A549 (cell line): ENCODE results near the gene FBLN7. TPM values are rescaled to one million over a fixed set of nuclear protein-coding genes. Genes with fewer than 3 reads are reported as not detected.

Experiments
- ATAC-seq, 2 experiments: fragments of 200-7000 bp in 1 of 2; fragments of >200 bp in 1 of 2; cut with Nextera tagmentation in 1 of 2; cut with Tn5 transposase in 1 of 2; 3 replicates each; pipeline versions ENCODE4 v1.8.0 to v1.9.1; 2018 to 2020; ENCODE audit warnings: mild to moderate bottlenecking in 1 of 2, moderate library complexity in 1 of 2
- CTCF ChIA-PET: fragments of 300-600 bp; sonication (Branson Sonifier 250); formaldehyde crosslinking; extraction: SDS; loops from one replicate; lab custom pipeline; 2021; ENCODE audit warnings: antibody characterized with exemption, inconsistent platforms; lab: Yijun Ruan, JAX
- POLR2A ChIA-PET: fragments of 350-600 bp; formaldehyde crosslinking; extraction: SDS; loops from one replicate; lab custom pipeline; 2021; ENCODE audit warnings: antibody characterized with exemption, inconsistent platforms; lab: Yijun Ruan, JAX
- DNase-seq, 2 experiments: peaks; one replicate each; pipeline versions ENCODE4 v3.0.0 to v3.0.0-alpha.2; 2011 to 2016; ENCODE audit warnings: low read depth in 1 of 2, low spot score in 1 of 2
- FAIRE-seq: peaks from 2 replicates; lab custom pipeline; 2011; peaks lifted over from hg19 to GRCh38; lab: Jason Lieb, UNC
- H3K27ac ChIP-seq, 2 experiments: fragments of >200 bp; sonication (Bioruptor Twin); formaldehyde crosslinking; 3 replicates each; pipeline ENCODE4 v1.5.1; 2016 to 2017
- H3K4me1 ChIP-seq: fragments of >200 bp; sonication (Bioruptor Twin); formaldehyde crosslinking; 3 replicates; pipeline ENCODE4 v1.6.1; 2016
- H3K4me2 ChIP-seq: fragments of >200 bp; sonication (Bioruptor Twin); formaldehyde crosslinking; 3 replicates; pipeline ENCODE4 v1.6.1; 2016
- H3K4me3 ChIP-seq: fragments of >200 bp; sonication (Bioruptor Twin); formaldehyde crosslinking; 3 replicates; pipeline ENCODE4 v1.5.1; 2016
- H3K9me3 ChIP-seq: fragments of >200 bp; sonication (Bioruptor Twin); formaldehyde crosslinking; 3 replicates; pipeline ENCODE4 v1.6.1; 2016
- CBX2 ChIP-seq: fragments of 200-600 bp; sonication (generic); IDR thresholded peaks from 2 replicates; pipeline ENCODE4 v1.6.1; 2016; ENCODE audit warnings: low read depth, mild to moderate bottlenecking, borderline replicate concordance
- CHD4 ChIP-seq: fragments of 200-600 bp; sonication (generic); IDR thresholded peaks from 2 replicates; pipeline ENCODE4 v1.6.1; 2016; ENCODE audit warnings: antibody characterized with exemption, mild to moderate bottlenecking, borderline replicate concordance
- EHF ChIP-seq: fragments of 250-450 bp; sonication (Bioruptor Pico); IDR thresholded peaks from 2 replicates; pipeline ENCODE4 v1.5.0; 2020; ENCODE audit warnings: mild to moderate bottlenecking
- EP300 ChIP-seq, 2 experiments: fragments of >200 bp; sonication (Bioruptor Twin); formaldehyde crosslinking; IDR thresholded peaks; 2 replicates in 1 of 2; 3 replicates in 1 of 2; pipeline ENCODE4 v1.6.1; 2016 to 2017
- ESRRA ChIP-seq: fragments of 150-350 bp; IDR thresholded peaks from 2 replicates; pipeline ENCODE4 v1.6.1; 2014; ENCODE audit warnings: mild to moderate bottlenecking, low read length, borderline replicate concordance
- FOXS1 ChIP-seq: fragments of 250-450 bp; sonication (Bioruptor Pico); IDR thresholded peaks from 2 replicates; pipeline ENCODE4 v1.5.0; 2020; ENCODE audit warnings: mild to moderate bottlenecking, moderate library complexity
- HDAC2 ChIP-seq: fragments of 200-600 bp; sonication (generic); IDR thresholded peaks from 2 replicates; pipeline ENCODE4 v1.6.1; 2016
- HEYL ChIP-seq: fragments of 250-450 bp; sonication (Bioruptor Pico); IDR thresholded peaks from 2 replicates; pipeline ENCODE4 v1.8.0; 2021; ENCODE audit warnings: mild to moderate bottlenecking, moderate library complexity
- HOXB13 ChIP-seq: fragments of 250-450 bp; sonication (Bioruptor Pico); IDR thresholded peaks from 2 replicates; pipeline ENCODE4 v1.5.0; 2020; ENCODE audit warnings: low read depth, mild to moderate bottlenecking, moderate library complexity
- KDM5A ChIP-seq: fragments of 200-600 bp; sonication (generic); IDR thresholded peaks from 2 replicates; pipeline ENCODE4 v1.6.1; 2016; ENCODE audit warnings: antibody characterized with exemption, mild to moderate bottlenecking
- MAFK ChIP-seq: fragments of 450-650 bp; IDR thresholded peaks from 2 replicates; pipeline ENCODE4 v1.6.1; 2014; ENCODE audit not compliant: partially characterized antibody
- MAZ ChIP-seq: fragments of 150-350 bp; IDR thresholded peaks from 2 replicates; pipeline ENCODE4 v1.6.1; 2014; ENCODE audit warnings: antibody characterized with exemption, low read depth, low read length, borderline replicate concordance
- NFE2L2 ChIP-seq: fragments of 150-350 bp; conservative IDR thresholded peaks from 2 replicates; pipeline ENCODE4 v1.6.1; 2014; ENCODE audit warnings: low read length
- NPAS2 ChIP-seq: fragments of 250-450 bp; sonication (Bioruptor Pico); IDR thresholded peaks from 2 replicates; pipeline ENCODE4 v1.8.0; 2022; ENCODE audit warnings: mild to moderate bottlenecking, moderate library complexity, borderline replicate concordance
- RAD21 ChIP-seq, 2 experiments: fragments of >200 bp in 1 of 2; sonication (Bioruptor Twin) in 1 of 2; formaldehyde crosslinking in 1 of 2; IDR thresholded peaks in 1 of 2; conservative IDR thresholded peaks in 1 of 2; 2 replicates in 1 of 2; 3 replicates in 1 of 2; pipeline ENCODE4 v1.6.1; 2012 to 2018; ENCODE audit warnings: inconsistent platforms in 1 of 2
- RARB ChIP-seq: fragments of 250-450 bp; sonication (Bioruptor Pico); IDR thresholded peaks from 2 replicates; pipeline ENCODE4 v1.8.0; 2021; ENCODE audit warnings: mild to moderate bottlenecking, moderate library complexity
- RCOR1 ChIP-seq: fragments of 150-350 bp; IDR thresholded peaks from 2 replicates; pipeline ENCODE4 v1.6.1; 2014; ENCODE audit warnings: antibody characterized with exemption, low read length, low read depth
- RFX5 ChIP-seq: fragments of 450-650 bp; IDR thresholded peaks from 2 replicates; pipeline ENCODE4 v1.7.1; 2014; ENCODE audit warnings: antibody characterized with exemption, mild to moderate bottlenecking, moderate library complexity
- SMC3 ChIP-seq: fragments of >200 bp; sonication (Bioruptor Twin); formaldehyde crosslinking; IDR thresholded peaks from 3 replicates; pipeline ENCODE4 v1.6.1; 2018; ENCODE audit warnings: inconsistent platforms
- SREBF2 ChIP-seq: fragments of 450-650 bp; IDR thresholded peaks from 2 replicates; pipeline ENCODE4 v1.6.1; 2014; ENCODE audit warnings: mild to moderate bottlenecking, moderate library complexity
- TFCP2L1 ChIP-seq: fragments of 250-450 bp; sonication (Bioruptor Pico); IDR thresholded peaks from 2 replicates; pipeline ENCODE4 v1.5.0; 2021; ENCODE audit warnings: mild to moderate bottlenecking
- TP53 ChIP-seq: fragments of 250-450 bp; sonication (Bioruptor Pico); IDR thresholded peaks from 2 replicates; pipeline ENCODE4 v1.5.0; 2021; ENCODE audit warnings: mild to moderate bottlenecking, moderate library complexity
- ZC3H11A ChIP-seq: fragments of 450-650 bp; IDR thresholded peaks from 2 replicates; pipeline ENCODE4 v1.6.1; 2014; ENCODE audit warnings: antibody characterized with exemption, mild to moderate bottlenecking
- ZFP36 ChIP-seq: fragments of 450-650 bp; IDR thresholded peaks from 2 replicates; pipeline ENCODE4 v1.6.1; 2014; ENCODE audit warnings: borderline replicate concordance; ENCODE audit not compliant: partially characterized antibody
- ZSCAN20 ChIP-seq: fragments of 250-450 bp; sonication (Bioruptor Pico); IDR thresholded peaks from 2 replicates; pipeline ENCODE4 v1.8.0; 2022; ENCODE audit warnings: mild to moderate bottlenecking, moderate library complexity
- WGBS: methylation state at CpG from one replicate; pipeline ENCODE4 v1.1.6; 2017; ENCODE audit errors: missing lambda C conversion rate; 5-methylcytosine and 5-hydroxymethylcytosine counted together
- polyA plus RNA-seq, 4 experiments: library from polyadenylated mRNA; depleted of rRNA in 3 of 4; stranded (reverse); fragments of >200 nt; fragmentation: RNase III in 1 of 4; extraction: RNeasy Plus Mini Kit Qiagen cat#74134 plus additional on column Dnase treatment in 1 of 4; gene quantifications; 2 replicates in 3 of 4; 3 replicates in 1 of 4; pipeline ENCODE4 v1.2.3, GENCODE V29; 2011 to 2017
- TF ChIP-seq, protein P1 (sequence below): fragments of >200 bp; sonication (Bioruptor Twin); formaldehyde crosslinking; IDR thresholded peaks from 3 replicates; pipeline ENCODE4 v1.5.1; 2016
- TF ChIP-seq, protein P2 (sequence below): fragments of 250-450 bp; sonication (Bioruptor Pico); IDR thresholded peaks from 2 replicates; pipeline ENCODE4 v1.5.0; 2021; ENCODE audit warnings: mild to moderate bottlenecking, moderate library complexity, borderline replicate concordance
- TF ChIP-seq, protein P3 (sequence below): IDR thresholded peaks from 2 replicates; pipeline ENCODE4 v1.6.1; 2012
- TF ChIP-seq, protein P4 (sequence below): IDR thresholded peaks from 2 replicates; pipeline ENCODE4 v1.6.1; 2012
- TF ChIP-seq, protein P5 (sequence below): fragments of 150-350 bp; IDR thresholded peaks from 2 replicates; pipeline ENCODE4 v1.6.1; 2014; ENCODE audit warnings: low read depth, mild to moderate bottlenecking, low read length

FBLN7 gene
- polyA plus RNA-seq, 2 of the 4 experiments (the other 2 are of a cell fraction), result 0.47 to 0.63 TPM

DNA sequence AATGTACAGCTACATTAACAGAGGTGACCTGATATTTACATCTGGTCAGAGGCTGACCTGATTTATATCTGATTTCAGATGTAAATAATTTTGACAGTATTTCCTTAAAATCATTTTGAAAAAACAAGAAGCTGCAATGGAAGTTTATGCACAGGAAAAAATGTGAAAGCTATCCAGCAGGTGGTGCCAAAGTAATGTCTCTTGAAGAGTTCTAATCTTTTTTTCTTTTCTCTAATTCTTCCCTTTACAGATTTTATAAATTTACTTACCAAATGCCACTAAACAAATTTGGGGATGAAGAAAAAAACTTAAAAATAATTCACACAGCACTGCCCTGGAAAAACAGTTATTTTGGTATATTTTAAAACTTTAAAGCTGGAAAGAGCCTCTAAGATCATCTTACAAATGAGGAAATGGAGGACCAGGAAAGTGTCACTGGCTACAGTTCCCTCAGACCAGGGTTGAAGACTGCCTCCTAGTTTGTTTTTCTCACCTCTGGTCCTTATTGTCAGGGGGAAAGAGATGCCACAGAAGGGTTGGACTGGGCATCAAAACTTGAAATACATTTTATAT lies 16.4 kb upstream of the FBLN7 start:
- Histone ChIP-seq H3K4me2 (no peak overlapping the region), H3K4me3 (no peak overlapping the region), H3K27ac (no peak overlapping the region), H3K9me3 (no peaks in the 10 kb centered on the region), H3K4me1 (no peaks in the 10 kb centered on the region)
- no peak for TF ChIP-seq HDAC2
- no peak for TF ChIP-seq ESRRA
- TF ChIP-seq NPAS2, result no peak
- peak; percentile 76 to 77 for TF ChIP-seq RAD21 (conservative IDR thresholded peaks at IDR 0.05 in 1 of 2, IDR thresholded peaks at IDR 0.05 in 1 of 2)
- no peak for TF ChIP-seq TFCP2L1
- TF ChIP-seq MAFK, result no peak
- TF ChIP-seq RARB, result no peak
- TF ChIP-seq, protein P1, sequence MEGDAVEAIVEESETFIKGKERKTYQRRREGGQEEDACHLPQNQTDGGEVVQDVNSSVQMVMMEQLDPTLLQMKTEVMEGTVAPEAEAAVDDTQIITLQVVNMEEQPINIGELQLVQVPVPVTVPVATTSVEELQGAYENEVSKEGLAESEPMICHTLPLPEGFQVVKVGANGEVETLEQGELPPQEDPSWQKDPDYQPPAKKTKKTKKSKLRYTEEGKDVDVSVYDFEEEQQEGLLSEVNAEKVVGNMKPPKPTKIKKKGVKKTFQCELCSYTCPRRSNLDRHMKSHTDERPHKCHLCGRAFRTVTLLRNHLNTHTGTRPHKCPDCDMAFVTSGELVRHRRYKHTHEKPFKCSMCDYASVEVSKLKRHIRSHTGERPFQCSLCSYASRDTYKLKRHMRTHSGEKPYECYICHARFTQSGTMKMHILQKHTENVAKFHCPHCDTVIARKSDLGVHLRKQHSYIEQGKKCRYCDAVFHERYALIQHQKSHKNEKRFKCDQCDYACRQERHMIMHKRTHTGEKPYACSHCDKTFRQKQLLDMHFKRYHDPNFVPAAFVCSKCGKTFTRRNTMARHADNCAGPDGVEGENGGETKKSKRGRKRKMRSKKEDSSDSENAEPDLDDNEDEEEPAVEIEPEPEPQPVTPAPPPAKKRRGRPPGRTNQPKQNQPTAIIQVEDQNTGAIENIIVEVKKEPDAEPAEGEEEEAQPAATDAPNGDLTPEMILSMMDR, result peak; percentile 76
- peak; percentile 68 for TF ChIP-seq SMC3
- no peak for TF ChIP-seq TP53 (CRISPR knock-in tag)
- no peak for TF ChIP-seq KDM5A
- no peak for TF ChIP-seq FOXS1 (CRISPR knock-in tag)
- TF ChIP-seq EP300 (IDR thresholded peaks at IDR 0.05), result no peak
- TF ChIP-seq HOXB13 (CRISPR knock-in tag), result no peak
- TF ChIP-seq CBX2, result no peak
- no peak for TF ChIP-seq ZFP36
- TF ChIP-seq RCOR1, result no peak
- TF ChIP-seq, protein P2, sequence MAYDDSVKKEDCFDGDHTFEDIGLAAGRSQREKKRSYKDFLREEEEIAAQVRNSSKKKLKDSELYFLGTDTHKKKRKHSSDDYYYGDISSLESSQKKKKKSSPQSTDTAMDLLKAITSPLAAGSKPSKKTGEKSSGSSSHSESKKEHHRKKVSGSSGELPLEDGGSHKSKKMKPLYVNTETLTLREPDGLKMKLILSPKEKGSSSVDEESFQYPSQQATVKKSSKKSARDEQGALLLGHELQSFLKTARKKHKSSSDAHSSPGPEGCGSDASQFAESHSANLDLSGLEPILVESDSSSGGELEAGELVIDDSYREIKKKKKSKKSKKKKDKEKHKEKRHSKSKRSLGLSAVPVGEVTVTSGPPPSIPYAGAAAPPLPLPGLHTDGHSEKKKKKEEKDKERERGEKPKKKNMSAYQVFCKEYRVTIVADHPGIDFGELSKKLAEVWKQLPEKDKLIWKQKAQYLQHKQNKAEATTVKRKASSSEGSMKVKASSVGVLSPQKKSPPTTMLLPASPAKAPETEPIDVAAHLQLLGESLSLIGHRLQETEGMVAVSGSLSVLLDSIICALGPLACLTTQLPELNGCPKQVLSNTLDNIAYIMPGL (CRISPR knock-in tag), result no peak
- no peak for TF ChIP-seq RFX5
- TF ChIP-seq EHF (CRISPR knock-in tag), result no peak
- TF ChIP-seq NFE2L2, result no peak
- TF ChIP-seq HEYL (CRISPR knock-in tag), result no peak
- no peak for TF ChIP-seq CHD4
- TF ChIP-seq ZC3H11A, result no peak
- ChIA-PET CTCF (interaction anchor here (0.5 to 2.2 kb wide), 21 partner anchors 10 to 605 kb away, joined by 3 to 9 read pairs (median 4); no protein-coding TSS in a partner anchor), POLR2A (interaction anchor here (0.6 kb wide), 1 partner anchor 177 kb away, joined by 4 read pairs; no protein-coding TSS in a partner anchor)
- ATAC-seq, result no peak
- no peak for FAIRE-seq
- peak; percentile 12 to 47 for DNase-seq

DNA sequence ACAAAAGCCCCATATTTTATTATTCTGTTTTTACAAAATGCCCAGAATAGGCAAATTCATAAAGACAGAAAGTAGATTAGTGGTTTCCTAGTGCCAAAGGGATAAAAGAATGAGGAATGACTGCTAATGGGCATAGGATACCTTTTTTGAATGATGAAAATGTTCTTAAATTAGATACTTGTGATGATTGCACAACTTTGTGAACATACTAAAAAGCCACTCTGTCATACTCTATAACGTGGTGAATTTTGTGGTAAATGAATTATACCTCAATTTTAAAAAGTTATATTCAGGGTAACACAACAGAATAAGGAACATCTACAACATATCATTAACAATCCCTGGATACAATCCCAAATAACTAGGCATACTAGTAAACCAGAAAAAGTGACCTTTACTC lies 9.1 kb upstream of the FBLN7 start:
- POLR2A ChIA-PET, result no interaction called here
- Histone ChIP-seq H3K27ac (no peak overlapping the region), H3K4me2 (no peak overlapping the region), H3K4me3 (no peak overlapping the region), H3K9me3 (0 out of 3 replicates have a peak, but pooled peaks cover 3% of the 10 kb centered on the region), H3K4me1 (no peaks in the 10 kb centered on the region)
- ATAC-seq (no peak), FAIRE-seq (no peak), DNase-seq (no peak)
- TF ChIP-seq, protein P3, sequence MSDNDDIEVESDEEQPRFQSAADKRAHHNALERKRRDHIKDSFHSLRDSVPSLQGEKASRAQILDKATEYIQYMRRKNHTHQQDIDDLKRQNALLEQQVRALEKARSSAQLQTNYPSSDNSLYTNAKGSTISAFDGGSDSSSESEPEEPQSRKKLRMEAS, result no peak
- TF ChIP-seq, protein P4, sequence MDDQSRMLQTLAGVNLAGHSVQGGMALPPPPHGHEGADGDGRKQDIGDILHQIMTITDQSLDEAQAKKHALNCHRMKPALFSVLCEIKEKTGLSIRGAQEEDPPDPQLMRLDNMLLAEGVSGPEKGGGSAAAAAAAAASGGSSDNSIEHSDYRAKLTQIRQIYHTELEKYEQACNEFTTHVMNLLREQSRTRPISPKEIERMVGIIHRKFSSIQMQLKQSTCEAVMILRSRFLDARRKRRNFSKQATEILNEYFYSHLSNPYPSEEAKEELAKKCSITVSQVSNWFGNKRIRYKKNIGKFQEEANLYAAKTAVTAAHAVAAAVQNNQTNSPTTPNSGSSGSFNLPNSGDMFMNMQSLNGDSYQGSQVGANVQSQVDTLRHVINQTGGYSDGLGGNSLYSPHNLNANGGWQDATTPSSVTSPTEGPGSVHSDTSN, result no peak
- no peak for TF ChIP-seq NFE2L2
- no peak for TF ChIP-seq ZSCAN20
- TF ChIP-seq SREBF2, result no peak
- TF ChIP-seq CHD4, result no peak
- TF ChIP-seq, protein P5, sequence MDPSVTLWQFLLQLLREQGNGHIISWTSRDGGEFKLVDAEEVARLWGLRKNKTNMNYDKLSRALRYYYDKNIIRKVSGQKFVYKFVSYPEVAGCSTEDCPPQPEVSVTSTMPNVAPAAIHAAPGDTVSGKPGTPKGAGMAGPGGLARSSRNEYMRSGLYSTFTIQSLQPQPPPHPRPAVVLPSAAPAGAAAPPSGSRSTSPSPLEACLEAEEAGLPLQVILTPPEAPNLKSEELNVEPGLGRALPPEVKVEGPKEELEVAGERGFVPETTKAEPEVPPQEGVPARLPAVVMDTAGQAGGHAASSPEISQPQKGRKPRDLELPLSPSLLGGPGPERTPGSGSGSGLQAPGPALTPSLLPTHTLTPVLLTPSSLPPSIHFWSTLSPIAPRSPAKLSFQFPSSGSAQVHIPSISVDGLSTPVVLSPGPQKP, result no peak
- TF ChIP-seq MAZ, result no peak
- no peak for TF ChIP-seq HEYL (CRISPR knock-in tag)
- CTCF ChIA-PET, result no interaction called here
- 63% methylated on average over 1 of the region's 1 CpG for WGBS
